Ascending aorta (tissue), 2 donors: ENCODE data around the gene ING5. TPM values are rescaled to one million over a fixed set of nuclear protein-coding genes. Genes with fewer than 3 reads are reported as not detected.
"Not testable (repeated sequence)": the region's sequence is repeated elsewhere in the genome, so short reads cannot be mapped to it uniquely, and the experiment has no call there.

ENCODE experiments used
- DNase-seq, 2 donors: peaks; one replicate each; pipeline ENCODE4 v3.0.0-alpha.2; 2019; ENCODE audit warnings: low spot score in 2 of 2
- H3K27ac ChIP-seq, 2 donors: fragments of 200-600 bp; sonication (generic); one replicate each; pipeline ENCODE4 v1.5.1; 2016 to 2017; ENCODE audit warnings: mild to moderate bottlenecking in 1 of 2
- H3K27me3 ChIP-seq: fragments of 200-600 bp; sonication (generic); one replicate; pipeline ENCODE4 v1.5.1; 2017
- H3K36me3 ChIP-seq, 2 donors: fragments of 200-600 bp; sonication (generic); one replicate each; pipeline ENCODE4 v1.5.1; 2016
- H3K4me1 ChIP-seq, 2 donors: fragments of 200-600 bp; sonication (generic); one replicate each; pipeline ENCODE4 v1.5.1; 2016 to 2017; ENCODE audit warnings: mild to moderate bottlenecking in 1 of 2
- H3K4me3 ChIP-seq, 2 donors: fragments of 200-600 bp; sonication (generic); one replicate each; pipeline ENCODE4 v1.5.1; 2016 to 2017; ENCODE audit warnings: mild to moderate bottlenecking in 1 of 2
- H3K9me3 ChIP-seq, 2 donors: fragments of 200-600 bp; sonication (generic); one replicate each; pipeline ENCODE4 v1.5.1; 2016
- CTCF ChIP-seq, 3 experiments: fragments of 200-600 bp in 2 of 3; fragments of 450-650 bp in 1 of 3; sonication (generic) in 2 of 3; IDR thresholded peaks; one replicate each; pipeline ENCODE4 v1.5.1; 2016 to 2019; ENCODE audit warnings: antibody characterized with exemption in 3 of 3, mild to moderate bottlenecking in 1 of 3, moderate library complexity in 1 of 3
- intact Hi-C: fragments of 100-400 bp; cut with DNase I; formaldehyde crosslinking; loops from one replicate; pipeline ENCODE4 v1.15.1; 2023
- total RNA-seq: library from RNA; depleted of rRNA; stranded (reverse); fragments of >200 nt; gene quantifications from one replicate; pipeline ENCODE4 v1.1.0, GENCODE V29; 2016

The ING5 gene
- total RNA-seq, 1 donor from 2014 or later: 38.1 TPM

DNA sequence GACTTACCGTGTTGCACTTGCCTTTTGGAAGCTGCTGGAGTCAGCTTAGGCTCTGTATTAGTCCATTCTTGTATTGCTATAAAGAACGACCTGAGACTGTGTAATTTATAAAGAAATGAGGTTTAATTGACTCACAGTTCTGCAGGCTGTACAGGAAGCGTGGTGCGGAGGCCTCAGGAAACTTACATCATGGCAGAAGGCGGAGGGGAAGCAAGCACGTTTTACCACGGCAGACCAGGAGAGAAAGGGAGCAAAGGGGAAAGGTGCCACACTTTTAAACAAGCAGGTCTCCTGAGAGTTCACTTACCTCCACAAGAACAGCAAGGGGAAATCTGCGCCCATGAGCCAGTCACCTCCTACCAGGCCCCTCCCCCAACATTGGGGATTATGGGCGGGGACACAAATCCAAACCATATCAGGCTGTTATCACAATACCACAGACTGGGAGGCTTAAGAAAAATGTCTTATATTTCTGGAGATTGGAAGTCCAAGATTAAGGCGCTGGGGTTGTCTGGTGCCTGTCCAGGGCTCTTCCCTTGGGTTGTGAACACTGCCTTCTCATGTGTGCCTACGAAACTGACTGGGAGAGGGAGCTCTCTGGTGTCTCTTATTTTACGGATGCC lies 28.9 kb downstream of the ING5 start:
- TF ChIP-seq CTCF (IDR thresholded peaks at IDR 0.05): no peak
- Histone ChIP-seq H3K36me3 (peaks cover 0 to 7% of the 10 kb centered on the region in 2 donors), H3K27me3 (no peaks in the 10 kb centered on the region), H3K4me3 (no peak overlapping the region), H3K4me1 (peaks cover 5% of the 10 kb centered on the region in 2 donors), H3K9me3 (no peaks in the 10 kb centered on the region), H3K27ac (no peak overlapping the region)
- DNase-seq: no peak
- intact Hi-C loops: loop anchor here (5.0 to 10.0 kb wide), 2 partner anchors 376 to 878 kb away; partner anchors contain the start of gene FARP2

DNA sequence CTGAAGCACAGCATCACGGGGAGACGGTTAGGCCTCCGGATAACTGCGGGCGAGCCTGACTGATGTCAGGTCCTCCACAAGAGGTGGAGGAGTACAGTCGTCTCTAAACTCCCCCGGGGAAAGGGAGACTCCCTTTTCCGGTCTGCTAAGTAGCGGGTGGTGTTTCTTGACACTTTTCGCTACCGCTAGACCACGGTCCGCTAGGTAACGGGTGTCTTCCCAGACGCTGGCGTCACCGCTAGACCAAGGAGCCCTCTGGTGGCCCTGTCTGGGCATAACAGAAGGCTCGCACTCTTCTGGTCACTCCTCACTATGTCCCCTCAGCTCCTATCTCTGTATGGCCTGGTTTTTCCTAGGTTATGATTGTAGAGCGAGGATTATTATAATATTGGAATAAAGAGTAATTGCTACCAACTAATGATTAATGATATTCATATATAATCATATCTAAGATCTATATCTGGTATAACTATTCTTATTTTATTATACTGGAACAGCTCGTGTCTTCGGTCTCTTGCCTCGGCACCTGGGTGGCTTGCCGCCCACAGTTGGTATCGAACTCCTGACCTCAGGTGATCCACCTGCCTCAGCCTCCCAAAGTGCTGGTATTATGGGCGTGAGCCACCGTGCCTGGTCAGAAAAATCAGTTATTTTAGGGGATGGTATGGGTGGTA lies 30.8 kb downstream of the ING5 start:
- H3K27me3 ChIP-seq, H3K27ac ChIP-seq, H3K4me1 ChIP-seq, H3K9me3 ChIP-seq, H3K36me3 ChIP-seq, H3K4me3 ChIP-seq: not testable (repeated sequence)
- peak in 1 of 2 donors; percentile 84 for DNase-seq
- TF ChIP-seq CTCF (IDR thresholded peaks at IDR 0.05): peak; percentile 43 to 60 (median 59)
- intact Hi-C loops: loop anchor here (5.0 to 10.0 kb wide), 2 partner anchors 378 to 880 kb away; partner anchors contain the start of gene FARP2

- no peak for DNase-seq
- intact Hi-C loops: loop anchor here (1.0 to 10.0 kb wide), 5 partner anchors 31 to 881 kb away; partner anchors contain the start of genes DTYMK, FARP2 and ING5
- Histone ChIP-seq H3K27me3 (no peaks in the 10 kb centered on the region), H3K9me3 (no peaks in the 10 kb centered on the region), H3K4me3 (peak overlapping the region; percentile 78 to 84), H3K4me1 (peaks cover 5 to 6% of the 10 kb centered on the region in 2 donors), H3K36me3 (no peaks in the 10 kb centered on the region), H3K27ac (peak overlapping the region; percentile 38 to 73)
- no peak for TF ChIP-seq CTCF (IDR thresholded peaks at IDR 0.05)
Measured at GRCh38 chr2:241733391-241734207, 31.8 kb downstream of the ING5 start.

GRCh38 chr2:241734208-241734466 lies 32.3 kb downstream of the ING5 start:
- H3K36me3 ChIP-seq: no peaks in the 10 kb centered on the region
- intact Hi-C loops: loop anchor here (1.0 to 10.0 kb wide), 5 partner anchors 32 to 882 kb away; partner anchors contain the start of genes DTYMK, FARP2 and ING5
- H3K4me3 ChIP-seq: peak overlapping the region; percentile 78 to 84
- no peak for DNase-seq
- H3K9me3 ChIP-seq: no peaks in the 10 kb centered on the region
- H3K27me3 ChIP-seq: no peaks in the 10 kb centered on the region
- peak overlapping the region; percentile 38 to 73 for H3K27ac ChIP-seq
- peak in 1 of 3 experiments; percentile 35 for TF ChIP-seq CTCF (IDR thresholded peaks at IDR 0.05)
- peaks cover 5 to 6% of the 10 kb centered on the region in 2 donors for H3K4me1 ChIP-seq

GRCh38 chr2:241734467-241735208 lies 32.8 kb downstream of the ING5 start, which contains the start of gene D2HGDH:
D2HGDH (plus strand) TSS chr2:241734630; CDS start chr2:241735225, 595 bp downstream.
- no peak for TF ChIP-seq CTCF (IDR thresholded peaks at IDR 0.05)
- Histone ChIP-seq H3K27me3 (no peaks in the 10 kb centered on the region), H3K4me1 (peaks cover 5 to 6% of the 10 kb centered on the region in 2 donors), H3K4me3 (peak within 1 kb of the TSS; percentile 78 to 84), H3K36me3 (no peaks in the 10 kb centered on the region), H3K9me3 (no peaks in the 10 kb centered on the region), H3K27ac (peak within 1 kb of the TSS; percentile 81 to 86)
- intact Hi-C loops: loop anchor here (1.0 to 10.0 kb wide), 6 partner anchors 32 to 882 kb away; partner anchors contain the start of genes DTYMK, FARP2 and ING5
- peak; percentile 70 to 96 for DNase-seq
